HG03439 (cell line): ENCODE results near the gene AURKB.
"Not testable (repeated sequence)": the region's sequence is repeated elsewhere in the genome, so short reads cannot be mapped to it uniquely, and the experiment has no call there.

Source experiments
- ATAC-seq: cut with Tn5 transposase; IDR thresholded peaks from one replicate; pipeline ENCODE4 v1.9.1; 2021; ENCODE audit warnings: mild to moderate bottlenecking, moderate library complexity; ENCODE audit not compliant: unreplicated experiment

The AURKB gene

DNA sequence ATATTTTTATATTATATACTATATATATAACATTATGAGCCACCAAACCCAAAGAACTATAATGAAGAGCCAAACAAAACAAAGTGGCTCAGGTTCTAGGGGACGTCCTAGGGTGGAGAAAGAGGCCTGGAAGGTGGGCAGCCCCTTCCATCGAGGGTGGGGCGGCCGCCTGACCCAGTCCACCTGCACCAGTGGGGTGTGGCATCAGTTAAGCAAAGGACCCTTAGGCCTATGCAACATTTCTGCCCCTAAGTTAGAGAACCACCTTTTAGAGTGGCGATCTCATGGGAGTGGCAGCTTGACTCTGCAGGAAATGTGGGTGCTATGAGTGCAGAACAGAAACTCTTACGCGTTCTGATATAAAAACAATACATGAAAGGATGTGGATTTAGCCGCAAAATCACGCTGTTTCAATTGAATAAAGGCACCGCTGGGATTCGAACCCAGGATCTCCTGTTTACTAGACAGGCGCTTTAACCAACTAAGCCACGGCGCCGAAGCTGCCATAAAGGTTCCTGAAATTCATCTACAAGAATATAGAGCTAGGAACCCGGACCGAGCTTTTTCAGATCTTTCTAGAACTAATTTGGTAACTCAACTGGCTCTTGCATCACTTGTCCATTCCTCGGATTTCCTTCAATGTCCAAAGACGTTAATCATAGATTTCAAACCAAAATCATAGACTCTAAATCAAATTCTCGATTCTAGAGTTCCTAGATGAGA is 15.6 kb upstream of the AURKB start:
- no peak for ATAC-seq

DNA sequence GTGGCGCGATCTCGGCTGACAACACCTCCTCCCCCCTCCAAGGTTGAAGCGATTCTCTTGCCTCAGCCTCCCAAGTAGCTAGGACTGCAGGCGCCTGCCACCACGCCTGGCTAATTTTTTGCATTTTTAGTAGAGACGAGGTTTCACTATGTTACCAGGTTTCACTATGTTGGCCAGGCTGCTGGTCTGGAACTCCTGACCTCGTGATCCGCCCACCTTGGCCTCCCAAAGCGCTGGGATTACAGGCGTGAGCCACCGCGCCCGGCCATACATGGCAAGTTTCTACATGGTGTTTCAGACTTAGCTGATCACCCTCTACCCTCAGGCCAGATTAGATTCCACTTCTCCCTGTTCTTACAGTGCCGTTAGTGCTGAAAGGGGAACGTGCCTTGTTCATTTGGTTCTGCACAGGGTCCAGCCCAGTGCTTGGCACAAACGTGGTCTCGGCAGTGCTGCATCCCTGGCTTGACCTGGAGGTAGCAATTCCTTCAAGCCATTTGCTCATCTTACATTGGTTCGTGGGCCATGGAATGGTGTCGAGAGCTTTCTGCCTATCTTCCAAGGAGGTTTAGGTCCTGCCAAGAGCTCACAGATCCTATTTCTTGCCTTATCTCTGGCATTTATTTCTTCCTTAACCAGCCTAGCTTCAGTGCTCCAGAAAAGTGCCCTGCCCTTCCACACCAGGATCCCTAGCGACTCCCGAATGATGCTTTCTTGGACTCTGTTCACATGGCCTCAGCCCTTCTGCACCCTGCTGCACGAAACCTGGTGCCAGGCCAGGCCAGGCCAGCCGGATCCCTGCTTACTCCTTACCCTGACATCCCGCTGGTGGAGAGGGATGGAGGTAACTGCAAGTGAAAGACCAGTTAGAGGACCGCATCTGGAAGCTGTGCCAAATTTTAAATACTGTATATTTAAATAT is 14.8 kb upstream of the AURKB start:
- ATAC-seq: no peak

DNA sequence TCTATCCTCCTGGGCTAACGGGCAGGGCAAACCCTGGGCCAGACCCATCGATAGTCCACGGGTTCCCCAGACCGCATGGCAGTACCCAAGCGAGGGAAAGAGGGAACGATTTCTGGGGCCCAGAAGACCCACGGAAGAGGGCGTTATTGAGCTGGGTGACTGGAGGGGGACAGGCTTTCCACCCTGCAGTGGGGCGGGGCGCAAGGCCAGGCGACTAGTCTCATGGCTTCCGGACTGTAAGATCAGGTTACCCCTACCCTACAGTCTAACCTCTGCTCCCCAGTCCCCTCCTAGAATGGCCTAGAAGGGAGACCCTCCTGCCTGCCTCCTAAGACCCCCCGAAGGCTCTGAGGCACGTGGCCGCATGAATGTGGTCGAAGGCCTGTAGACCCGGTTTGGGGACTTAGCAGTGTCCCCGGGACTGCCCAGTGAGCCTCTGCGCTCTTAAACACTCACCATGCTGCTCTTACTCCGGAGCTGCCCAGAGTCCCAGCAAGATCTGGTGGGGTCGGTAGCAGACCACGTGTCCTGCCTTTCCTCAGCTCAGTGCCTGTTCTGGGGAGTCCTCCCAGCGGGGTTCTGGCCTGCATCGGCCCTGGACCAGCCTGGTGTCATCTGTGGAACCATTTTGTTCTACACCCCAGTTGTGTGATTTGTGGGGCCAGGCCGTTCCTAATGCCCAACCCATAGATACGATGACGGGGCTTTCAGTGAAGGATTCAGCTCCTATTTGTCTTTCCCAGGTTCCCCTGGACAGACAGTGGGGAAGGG is 13.2 kb upstream of the AURKB start:
- ATAC-seq: no peak

DNA sequence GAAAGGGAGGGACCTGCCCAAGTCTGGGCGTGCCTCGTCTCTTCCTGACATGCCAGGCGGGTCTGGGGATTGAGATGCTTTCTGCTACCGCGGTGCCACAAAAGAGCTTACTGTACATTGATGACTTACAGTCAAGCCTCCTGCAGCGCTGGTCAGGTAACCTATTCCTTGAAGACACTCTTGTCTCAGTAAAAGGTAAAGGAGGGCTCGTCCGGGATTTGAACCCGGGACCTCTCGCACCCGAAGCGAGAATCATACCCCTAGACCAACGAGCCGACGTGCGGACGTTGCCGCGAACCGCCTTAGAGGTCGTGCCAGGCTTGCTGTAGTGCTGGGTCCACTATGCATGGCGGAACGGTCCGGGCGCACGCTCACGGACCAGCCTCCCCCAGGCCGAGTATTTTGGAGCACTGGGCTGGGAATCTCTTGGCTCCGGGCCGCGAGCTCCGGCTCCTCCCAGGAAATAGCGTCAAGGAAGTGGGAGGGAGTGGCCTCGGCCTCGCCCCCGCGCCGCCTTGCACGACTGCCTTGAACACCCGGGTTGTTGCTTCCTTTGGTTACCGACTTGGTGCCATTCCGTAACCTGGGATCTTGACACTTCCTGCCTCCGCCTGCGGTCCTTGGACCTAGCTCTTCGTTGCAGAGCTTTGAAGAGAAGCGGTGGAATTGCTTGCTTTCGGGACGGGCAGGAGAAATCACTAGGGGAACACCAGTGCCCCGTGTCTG is 12.4 kb upstream of the AURKB start:
- peak; percentile 38 for ATAC-seq

DNA sequence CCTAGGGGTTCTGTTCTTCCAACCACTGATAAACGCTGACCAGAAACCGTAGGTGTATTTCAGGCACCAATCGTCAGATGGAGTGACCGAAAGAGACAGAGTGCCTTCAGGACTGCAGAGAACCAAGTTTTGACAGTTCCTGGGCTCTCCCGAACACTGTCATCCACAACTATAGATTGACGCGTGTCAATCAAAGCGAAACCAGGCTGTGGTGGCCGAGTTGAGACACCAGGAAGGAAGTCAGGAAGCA is 11.9 kb upstream of the AURKB start:
- peak; percentile 30 for ATAC-seq

DNA sequence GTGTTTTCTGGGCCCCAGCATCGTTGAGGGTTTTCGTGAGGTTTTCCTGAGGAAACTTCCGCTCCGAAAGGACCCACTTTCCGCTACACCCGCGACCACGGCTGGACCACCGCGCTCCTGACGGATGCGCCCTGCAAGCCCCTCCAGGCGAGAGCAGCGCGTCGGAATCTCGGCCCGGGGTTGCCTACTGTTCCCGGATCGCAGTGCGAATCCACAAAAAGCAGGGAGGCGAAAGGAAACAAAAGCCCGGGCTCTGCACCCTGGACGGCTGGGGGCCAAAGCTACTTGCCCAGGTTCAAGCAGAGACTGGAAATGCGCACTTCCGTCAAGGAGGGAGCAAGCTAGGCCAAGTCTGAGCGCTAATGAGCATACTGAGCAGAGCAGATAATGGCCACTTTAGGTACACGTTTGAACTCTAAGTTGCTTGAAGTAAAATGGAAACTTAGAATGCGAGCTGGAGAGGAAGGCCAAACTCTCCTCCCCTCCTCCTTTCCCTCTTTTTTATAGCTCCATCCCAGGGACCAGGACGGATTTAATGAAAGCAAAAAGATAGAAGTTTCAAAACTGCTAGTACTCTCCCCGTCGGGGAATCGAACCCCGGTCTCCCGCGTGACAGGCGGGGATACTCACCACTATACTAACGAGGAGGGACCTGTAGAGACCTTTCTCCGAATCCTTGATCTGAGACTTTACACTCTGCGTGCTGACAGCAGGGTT is 11.4 kb upstream of the AURKB start:
- ATAC-seq: peak; percentile 42

DNA sequence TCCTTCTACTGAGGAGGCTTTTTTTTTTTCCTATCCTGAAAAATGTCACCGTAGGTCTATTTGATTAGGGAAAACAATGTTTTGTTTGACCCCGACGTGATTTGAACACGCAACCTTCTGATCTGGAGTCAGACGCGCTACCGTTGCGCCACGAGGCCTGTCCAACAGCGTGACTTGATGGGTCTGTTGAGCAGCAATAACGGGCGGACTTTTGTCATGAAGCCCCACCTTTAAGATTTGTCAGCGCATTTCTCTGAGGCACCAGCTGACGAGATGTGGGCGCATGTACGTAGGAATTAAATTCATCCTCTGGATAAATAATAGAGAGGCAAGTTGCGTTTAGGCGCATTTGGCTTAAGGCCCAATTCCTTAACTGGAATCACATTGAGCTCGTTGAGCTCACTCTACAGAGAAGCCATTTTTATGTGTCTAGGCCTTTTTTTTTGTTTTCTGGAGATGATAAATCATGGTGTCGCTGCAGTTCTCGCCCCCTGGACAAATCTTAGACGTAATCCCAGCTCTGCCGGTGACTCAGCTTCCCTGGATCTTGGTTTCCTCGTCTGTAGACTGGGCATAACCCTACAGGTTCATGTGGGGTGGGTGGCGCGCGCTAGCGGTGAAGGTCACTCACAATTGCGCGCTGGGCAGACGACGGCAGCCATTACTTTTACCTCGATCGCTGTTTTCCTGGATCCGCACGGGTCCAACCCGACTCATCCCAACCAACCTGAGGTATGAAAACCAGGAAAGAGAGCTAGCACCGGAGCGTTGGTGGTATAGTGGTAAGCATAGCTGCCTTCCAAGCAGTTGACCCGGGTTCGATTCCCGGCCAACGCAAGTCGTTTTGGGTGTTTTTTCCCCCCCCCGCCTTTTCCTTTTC is 10.6 kb upstream of the AURKB start:
- ATAC-seq: no peak

DNA sequence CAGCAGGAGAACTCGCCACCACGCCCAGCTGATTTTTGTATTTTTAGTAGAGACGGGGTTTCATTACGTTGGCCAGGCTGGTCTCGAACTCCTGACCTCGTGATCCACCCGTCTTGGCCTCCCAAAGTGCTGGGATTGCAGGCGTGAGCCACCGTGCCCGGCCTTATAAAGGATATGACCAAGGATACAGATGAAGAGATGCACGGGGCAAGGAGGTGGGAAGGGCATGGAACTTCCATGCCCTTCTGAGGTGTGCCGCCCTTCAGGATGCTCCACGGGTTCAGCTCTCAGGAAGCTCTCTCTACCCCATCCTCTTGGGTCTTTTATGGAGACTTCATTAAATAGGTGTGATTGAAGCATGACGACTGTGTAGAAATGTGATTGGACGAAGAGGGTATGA is 3.6 kb upstream of the AURKB start:
- not testable (repeated sequence) for ATAC-seq

DNA sequence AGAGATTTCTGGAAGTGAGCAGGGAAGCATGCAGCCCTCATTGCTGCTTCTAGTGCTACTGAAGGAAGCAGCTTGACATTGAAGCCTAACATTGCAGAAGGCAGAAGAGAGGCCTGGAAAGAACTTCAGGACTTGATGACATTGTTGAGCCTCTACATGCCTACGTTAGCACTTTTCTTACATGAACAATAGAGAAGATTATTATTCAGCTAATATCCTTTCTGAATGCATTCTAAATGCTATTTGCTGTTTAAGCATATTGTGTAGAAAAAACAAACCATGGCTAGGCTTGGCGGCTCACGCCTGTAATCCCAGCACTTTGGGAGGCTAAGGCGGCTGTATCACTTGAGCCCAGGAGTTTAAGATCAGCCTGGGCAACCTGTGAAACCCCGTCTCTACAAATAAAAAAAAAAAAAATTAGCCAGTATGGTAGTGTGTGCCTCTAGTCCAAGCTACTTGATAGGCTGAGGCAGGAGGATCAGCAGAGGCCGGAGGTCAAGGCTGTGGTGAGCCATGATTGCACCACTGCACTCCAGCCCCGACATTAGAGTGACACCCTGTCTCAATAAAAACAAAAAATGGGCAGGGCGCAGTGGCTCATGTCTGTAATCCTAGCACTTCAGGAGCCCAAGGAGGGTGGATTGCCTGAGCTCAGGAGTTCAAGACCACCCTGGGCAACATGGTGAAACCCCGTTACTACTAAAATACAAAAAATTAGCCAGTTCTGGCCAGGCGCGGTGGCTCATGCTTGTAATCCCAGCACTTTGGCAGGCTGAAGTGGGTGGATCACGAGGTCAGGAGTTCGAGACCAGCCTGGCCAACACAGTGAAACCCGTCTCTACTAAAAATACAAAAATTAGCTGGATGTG is 2.2 kb upstream of the AURKB start:
- no peak for ATAC-seq

DNA sequence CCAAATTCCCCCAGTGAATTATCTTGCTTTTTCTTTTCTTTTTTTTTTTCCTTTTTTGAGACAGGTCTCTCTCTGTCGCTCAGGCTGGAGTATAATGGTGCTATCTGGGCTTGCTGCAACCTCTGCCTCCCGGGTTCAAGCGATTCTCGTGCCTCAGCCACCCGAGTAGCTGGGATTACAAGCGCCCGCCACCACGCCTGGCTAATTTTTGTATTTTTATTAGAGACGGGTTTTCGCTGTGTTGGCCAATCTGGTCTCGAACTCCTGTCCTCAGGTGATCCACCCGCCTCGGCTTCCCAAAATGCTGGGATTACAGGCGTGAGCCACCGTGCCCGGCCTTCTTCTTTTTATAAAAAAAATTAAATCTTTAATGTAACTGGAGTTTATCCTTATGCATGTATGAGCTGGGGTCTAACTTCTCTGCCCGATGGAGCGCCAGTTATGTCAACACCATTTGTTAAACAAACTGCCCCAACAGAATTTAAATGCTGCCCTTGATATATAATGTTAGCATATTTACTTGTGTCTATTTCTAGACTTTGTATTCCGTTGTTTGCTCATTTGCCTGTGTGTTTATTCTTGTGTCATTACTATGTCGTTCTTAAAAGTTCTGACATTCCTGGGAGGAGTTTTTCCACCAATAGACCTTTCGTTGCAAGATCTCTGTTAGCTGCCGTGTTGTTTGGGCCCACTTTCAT is 535 bp upstream of the AURKB start:
- ATAC-seq: no peak

DNA sequence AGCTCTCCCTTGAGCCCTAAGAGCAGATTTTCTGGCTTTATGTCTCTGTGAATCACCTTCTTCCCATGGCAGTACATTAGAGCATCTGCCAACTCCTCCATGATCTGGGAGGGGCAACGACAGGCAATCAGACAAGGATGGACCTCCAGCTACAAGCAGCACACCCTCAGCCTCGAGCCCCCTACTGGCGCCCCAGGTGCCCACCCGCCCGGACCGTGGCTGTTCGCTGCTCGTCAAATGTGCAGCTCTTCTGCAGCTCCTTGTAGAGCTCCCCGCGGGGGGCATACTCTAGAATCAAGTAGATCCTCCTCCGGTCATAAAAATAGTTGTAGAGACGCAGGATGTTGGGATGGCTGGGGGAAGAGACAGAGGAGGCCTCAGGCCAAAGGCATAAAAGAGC is 3.8 kb downstream of the AURKB start:
- ATAC-seq: no peak

DNA sequence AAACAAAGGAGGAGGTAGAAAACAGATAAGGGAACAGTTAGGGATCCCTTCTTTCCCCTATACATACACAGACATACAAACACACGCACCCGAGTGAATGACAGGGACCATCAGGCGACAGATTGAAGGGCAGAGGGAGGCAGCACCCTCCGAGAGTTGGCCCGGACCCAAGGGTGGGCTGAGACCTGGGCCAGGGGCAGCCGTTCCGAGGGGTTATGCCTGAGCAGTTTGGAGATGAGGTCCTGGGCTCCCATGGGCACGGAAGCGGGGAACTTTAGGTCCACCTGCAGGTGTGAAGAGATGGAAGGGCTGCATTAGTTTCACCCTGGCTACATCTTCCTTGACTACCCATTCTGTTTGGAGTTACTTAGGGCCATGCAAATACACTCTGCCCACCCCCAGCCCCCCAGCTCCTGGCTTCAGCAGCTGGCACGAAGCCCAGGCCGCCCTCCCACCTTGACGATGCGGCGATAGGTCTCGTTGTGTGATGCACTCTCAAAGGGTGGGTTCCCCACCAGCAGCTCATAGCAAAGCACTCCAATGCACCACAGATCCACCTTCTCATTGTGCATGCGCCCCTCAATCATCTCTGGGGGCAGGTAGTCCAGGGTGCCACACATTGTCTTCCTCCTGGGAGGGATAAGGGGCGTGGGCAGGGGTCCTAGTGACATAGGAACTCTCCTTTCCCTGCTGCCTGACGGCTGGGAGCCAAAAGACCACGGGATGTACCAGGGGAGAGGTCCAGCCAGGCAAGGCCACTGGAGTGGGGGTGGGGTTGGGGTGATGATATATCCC is 5.4 kb downstream of the AURKB start:
- no peak for ATAC-seq

DNA sequence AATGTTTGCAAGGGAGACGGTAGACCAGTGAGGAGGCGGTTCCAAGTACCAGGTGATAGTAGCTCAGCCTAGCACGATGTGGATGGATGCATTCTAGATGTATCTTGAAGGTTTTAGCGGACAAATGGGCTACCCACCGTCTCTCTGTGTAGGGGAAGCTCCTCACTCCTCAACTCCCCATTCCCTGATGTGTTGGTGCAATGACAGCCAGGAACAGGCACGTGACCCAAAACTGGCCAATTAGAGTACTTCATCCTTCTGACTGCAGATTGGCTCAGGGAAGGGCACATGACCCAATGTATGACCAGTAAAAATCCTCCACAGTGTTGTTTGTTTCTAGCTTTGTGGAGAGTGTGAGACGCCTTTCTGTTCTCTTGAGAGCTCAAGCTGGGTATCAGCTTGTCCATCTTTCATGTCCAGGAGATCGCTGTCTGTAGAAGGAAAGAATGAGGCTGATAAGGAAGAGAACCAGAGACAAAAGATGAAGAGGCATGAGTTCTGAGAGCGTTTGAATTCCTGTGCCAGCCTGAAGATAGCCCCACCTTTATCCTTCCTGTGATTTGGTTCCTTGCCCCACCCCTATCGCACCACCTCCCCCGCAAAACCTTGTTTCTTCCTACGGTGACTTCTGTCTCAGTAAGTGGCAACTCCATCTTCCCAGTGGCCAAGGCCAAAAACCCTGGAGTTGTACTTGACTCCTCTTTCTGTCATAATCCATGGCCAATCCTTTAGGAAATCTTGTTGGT is 18.1 kb downstream of the AURKB start:
- no peak for ATAC-seq

DNA sequence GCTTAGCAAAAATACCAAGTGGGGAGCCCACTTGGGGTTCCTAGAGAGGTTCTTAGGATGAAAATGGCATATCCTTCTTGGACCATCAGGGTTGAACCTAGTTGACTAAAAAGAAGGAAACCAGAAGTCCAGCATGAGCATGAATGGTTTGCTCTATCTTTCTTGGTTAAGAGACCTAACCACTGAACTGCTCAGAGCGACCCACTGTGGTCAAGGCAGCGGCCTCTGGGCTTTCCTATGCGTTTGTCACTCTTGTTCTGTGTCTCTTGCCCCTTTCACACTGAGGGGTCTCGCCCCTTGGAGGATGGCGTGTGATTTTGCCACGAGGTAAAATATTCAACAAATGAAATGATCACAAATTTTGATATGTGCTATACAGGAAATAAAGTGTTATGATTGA is 19.9 kb downstream of the AURKB start:
- no peak for ATAC-seq

DNA sequence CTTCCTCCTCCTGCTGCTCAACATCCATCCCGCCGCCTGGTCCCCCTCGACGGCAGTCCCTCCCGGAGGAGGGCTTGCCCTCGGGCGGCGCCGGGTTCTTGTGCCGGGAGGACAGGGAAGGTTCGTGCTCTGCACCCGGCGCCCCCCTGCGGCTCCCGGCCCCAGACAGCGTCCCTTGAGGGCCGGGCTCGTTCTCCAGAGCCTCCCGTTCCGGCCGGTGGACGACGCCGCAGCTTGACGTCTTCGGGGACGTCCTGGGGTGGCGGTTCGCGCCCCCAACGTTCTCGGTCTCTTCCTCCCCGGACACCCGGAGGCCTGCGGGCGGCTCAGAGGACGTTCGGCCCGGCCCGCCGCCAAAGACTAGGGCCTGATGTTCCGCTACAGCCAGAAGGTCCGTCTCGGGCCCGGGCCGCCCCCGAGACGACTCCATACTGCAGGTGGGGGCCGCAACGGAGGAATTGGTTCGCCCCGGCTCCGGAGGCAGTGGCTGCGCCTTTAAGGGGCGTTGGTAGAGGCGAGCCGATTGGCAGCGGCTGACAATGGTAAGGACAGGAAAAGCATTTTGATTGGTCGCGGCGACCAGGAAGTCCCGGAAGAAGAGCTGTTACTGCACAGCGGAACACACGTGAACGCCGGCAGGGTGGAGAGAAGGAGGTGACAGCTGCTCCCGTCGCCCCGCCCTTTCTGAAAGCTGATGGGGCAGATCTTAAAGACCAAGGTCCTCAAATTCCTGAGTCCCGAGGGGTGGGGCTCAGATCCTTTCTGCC is 20.5 kb downstream of the AURKB start, which contains the start of gene BORCS6:
TSS of gene BORCS6 (minus strand) at position 470 of the 767 bp plus-strand sequence. CDS start at position 430, 40 bp downstream.
- ATAC-seq: peak; percentile 40
